Fibroblast of mammary gland (primary cell): ENCODE results near the gene KCNQ5.
A peak's percentile ranks its signal among the peaks of the same experiment; 100 is the strongest.

Experiments used
- DNase-seq: peaks from one replicate; pipeline ENCODE4 v3.0.0-alpha.2; 2010; ENCODE audit warnings: low read depth
- H3K4me3 ChIP-seq: 2 replicates; pipeline ENCODE4 v1.5.1; 2011; ENCODE audit warnings: low read depth, mild to moderate bottlenecking, low read length, moderate library complexity; ENCODE audit not compliant: control insufficient read depth
- TF ChIP-seq, protein P1 (sequence below): conservative IDR thresholded peaks from 2 replicates; pipeline ENCODE4 v1.5.1; 2011; ENCODE audit warnings: low read depth, low read length, inconsistent platforms; ENCODE audit not compliant: control insufficient read depth, insufficient read depth

Gene KCNQ5

DNA sequence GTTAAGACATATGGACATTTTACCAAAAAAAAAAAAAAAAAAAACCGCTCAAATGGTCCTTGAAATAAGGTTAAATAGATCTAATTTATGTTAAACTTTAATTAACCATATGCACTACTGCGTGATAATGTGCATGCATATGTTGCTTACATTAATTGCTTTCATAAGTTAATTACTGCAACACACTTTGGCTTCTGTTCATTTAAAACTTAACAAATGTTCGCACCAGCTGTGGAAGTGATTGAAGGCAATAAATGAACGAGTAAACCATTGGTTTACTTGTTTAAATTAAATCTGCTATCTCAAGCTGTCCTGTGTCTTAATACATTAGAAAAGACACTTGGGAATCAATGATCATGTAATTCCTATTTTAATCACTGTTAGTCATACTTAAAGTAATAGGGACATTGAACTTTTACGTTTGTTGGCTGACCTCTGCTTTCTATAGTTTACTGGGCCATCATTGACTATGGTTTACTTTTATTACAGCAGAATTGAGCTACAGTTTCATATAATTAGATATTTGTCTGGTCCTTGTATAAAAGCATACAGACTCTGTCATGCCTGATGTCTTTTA, 308.8 kb downstream of the KCNQ5 start:
- TF ChIP-seq, protein P1, sequence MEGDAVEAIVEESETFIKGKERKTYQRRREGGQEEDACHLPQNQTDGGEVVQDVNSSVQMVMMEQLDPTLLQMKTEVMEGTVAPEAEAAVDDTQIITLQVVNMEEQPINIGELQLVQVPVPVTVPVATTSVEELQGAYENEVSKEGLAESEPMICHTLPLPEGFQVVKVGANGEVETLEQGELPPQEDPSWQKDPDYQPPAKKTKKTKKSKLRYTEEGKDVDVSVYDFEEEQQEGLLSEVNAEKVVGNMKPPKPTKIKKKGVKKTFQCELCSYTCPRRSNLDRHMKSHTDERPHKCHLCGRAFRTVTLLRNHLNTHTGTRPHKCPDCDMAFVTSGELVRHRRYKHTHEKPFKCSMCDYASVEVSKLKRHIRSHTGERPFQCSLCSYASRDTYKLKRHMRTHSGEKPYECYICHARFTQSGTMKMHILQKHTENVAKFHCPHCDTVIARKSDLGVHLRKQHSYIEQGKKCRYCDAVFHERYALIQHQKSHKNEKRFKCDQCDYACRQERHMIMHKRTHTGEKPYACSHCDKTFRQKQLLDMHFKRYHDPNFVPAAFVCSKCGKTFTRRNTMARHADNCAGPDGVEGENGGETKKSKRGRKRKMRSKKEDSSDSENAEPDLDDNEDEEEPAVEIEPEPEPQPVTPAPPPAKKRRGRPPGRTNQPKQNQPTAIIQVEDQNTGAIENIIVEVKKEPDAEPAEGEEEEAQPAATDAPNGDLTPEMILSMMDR: no peak
- no peak for DNase-seq
- no peak overlapping the region for H3K4me3 ChIP-seq

DNA sequence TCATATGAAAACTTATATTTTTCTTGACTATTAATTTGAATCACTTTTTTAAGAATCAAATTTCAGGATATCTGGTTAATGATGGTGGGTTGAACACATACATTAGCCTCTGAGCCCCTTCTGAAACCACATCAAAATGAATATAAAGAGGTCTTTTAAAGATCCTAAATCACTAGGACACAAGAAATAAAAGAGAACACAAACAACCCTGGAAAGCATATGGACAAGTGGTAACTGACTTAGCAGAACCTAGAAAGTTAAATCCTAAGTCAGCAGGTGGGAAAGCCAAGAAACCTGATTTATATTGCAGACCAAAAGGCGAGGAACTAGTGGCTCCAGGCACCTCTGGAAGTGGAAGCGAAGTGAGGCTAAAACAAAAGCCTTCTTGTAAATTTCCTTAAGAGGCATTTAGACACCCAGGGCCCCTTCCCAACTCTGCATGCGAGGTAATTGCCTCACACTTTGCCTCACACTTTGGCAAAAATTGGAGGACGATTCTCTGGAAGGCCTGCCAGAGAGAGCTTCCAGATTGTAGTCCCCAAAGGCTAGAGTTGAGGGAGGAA, 309.5 kb downstream of the KCNQ5 start:
- TF ChIP-seq, protein P1: no peak
- DNase-seq: no peak
- H3K4me3 ChIP-seq: no peak overlapping the region

DNA sequence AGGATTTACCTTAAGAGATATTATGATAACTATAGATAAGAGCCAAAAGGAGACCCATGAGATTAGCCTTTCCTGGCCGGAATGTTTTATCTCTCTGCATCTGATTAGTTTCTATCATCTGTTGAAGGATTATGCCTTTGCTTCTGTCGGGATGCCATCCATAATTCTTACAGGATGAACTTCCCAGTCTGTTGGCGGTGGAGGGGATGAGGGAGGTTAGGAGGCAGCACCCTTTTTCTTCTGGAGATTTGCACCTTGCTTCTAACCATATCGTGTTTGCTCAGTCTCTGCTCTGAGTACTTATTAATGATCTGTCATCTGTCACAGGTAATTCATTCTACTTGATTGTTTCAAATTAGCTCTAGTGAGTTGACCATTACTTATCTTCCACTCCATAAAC, 311.4 kb downstream of the KCNQ5 start:
- DNase-seq: no peak
- TF ChIP-seq, protein P1: no peak
- H3K4me3 ChIP-seq: no peak overlapping the region

DNA sequence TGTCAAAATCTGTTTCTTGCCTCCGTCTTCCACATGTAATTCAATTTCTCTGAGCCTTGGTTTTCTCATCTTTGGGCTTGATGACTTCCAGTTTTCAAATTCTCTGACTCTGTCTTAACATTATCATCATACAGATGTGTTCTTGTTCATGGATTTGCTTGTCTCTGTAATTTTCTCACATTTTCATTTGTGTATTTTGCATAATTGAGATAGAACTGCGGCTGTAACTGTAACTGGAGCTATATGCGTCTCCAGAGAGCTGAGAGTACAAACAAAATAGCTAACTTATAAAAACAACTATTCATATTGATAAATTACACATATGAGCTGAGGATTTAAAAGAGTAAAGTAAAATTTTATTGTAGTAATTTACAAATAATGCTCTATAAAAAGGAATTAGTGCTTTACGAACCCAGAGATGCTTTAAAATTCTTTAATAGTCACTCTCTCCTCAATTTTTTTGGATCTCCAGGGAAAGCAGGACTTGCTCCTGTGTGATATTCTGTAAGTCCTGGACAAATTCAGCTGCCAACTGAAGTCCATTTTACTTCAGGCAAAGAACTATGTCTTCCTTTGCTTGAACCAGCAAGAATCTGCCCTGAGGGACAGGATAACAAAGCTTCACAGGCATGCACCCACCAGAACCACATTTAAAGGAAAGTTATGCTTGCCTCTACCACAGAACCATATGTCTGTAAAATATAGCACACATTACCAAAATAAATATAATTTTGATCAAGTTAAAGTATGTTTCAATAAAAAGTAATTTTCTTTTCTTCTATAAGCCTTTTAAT, 315.1 kb downstream of the KCNQ5 start:
- H3K4me3 ChIP-seq: no peak overlapping the region
- TF ChIP-seq, protein P1: no peak
- DNase-seq: no peak

DNA sequence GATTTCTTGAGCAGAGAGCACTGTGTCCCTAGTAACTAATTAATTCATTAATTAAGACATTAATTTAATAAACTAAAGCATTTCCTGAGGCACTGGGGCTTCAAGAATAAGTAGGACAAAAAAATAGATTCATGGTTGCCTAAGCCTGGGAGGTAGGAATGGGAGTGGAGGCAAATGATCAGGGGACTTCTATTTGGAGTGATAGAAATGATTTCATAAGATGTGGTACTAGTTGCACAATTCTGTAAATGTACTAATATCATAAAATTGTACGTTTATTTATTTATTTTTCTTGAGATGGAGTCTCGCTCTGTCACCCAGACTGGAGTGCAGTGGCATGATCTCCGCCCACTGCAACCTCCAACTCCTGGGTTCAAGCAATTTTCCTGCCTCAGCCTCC, 316.2 kb downstream of the KCNQ5 start:
- no peak overlapping the region for H3K4me3 ChIP-seq
- TF ChIP-seq, protein P1: no peak
- peak; percentile 11 for DNase-seq

DNA sequence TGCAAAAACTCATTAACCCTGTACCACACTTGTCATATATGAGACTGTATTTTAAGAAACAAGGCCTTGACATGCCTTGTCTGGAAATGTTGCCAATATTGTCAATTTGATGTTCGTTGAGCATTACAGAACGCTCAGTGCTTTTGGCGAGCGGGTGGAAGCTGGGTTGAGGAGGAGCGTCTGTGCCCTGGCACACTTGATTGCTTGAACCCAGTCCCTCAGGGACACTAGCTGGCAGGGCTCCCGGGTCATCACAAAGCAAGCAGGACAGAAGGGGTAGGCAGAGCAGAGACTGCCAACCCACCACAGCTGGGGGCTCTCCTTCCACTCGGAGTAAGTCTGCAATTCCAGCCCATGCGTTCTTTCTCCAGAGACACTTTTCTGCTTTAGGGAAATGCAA, 317.1 kb downstream of the KCNQ5 start:
- no peak overlapping the region for H3K4me3 ChIP-seq
- no peak for DNase-seq
- TF ChIP-seq, protein P1: no peak
